Skeletal muscle tissue (tissue), 1 donor: Measurements from ENCODE around the gene MRPL44. TPM values are rescaled to one million over a fixed set of nuclear protein-coding genes. Genes with fewer than 3 reads are reported as not detected.

Experiments used
- total RNA-seq: library from RNA; depleted of rRNA; stranded (reverse); fragments of >200 nt; gene quantifications from one replicate; pipeline ENCODE4 v1.2.3, GENCODE V29; 2014

Gene MRPL44
- total RNA-seq, 1 donor from 2014 or later = 30.3 TPM

Other genes starting within 250 kb of the MRPL44 start
- gene AP1S3, start 119.9 kb upstream of the MRPL44 start, total RNA-seq = 1.0 TPM
- gene WDFY1, start 12.1 kb upstream of the MRPL44 start, total RNA-seq = 38.1 TPM
- gene SERPINE2, start 81.8 kb downstream of the MRPL44 start, total RNA-seq = 33.4 TPM